Stimulated activated naive CD8-positive, alpha-beta T cell treated with anti-CD3 and anti-CD28 coated beads, Interleukin-15, Interleukin-2, amounts not matched to agents 100 U/mL and 50 U/mL, for 24 hours (primary cell): ENCODE measurements around the gene NXPH4.

Source experiments
- ATAC-seq: fragments of 150-1000 bp; cut with Tn5 transposase; one replicate; pipeline ENCODE4 v1.10.0; 2021
- DNase-seq: peaks from one replicate; pipeline ENCODE4 v3.0.0; 2021

Gene NXPH4

DNA sequence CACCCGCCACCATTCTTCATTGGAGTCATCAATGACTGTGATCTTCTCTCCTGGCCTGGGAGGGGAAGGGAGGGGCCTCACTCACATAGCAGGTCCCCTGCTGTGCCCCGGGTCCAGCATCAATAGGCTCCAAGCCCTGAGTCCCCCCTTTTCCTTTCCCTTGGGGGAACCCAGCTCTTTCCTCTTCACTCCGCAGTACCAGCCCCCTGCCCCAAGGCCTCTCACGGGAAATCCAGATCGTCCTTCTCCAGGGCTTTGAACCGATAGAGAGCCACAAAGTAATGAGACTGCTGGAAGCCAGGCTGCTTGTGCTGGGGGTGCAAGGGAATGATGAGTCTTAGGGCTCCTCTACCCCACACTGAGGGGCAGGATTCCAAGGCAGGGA lies 27.7 kb downstream of the NXPH4 start:
- ATAC-seq (no peak), DNase-seq (no peak)

DNA sequence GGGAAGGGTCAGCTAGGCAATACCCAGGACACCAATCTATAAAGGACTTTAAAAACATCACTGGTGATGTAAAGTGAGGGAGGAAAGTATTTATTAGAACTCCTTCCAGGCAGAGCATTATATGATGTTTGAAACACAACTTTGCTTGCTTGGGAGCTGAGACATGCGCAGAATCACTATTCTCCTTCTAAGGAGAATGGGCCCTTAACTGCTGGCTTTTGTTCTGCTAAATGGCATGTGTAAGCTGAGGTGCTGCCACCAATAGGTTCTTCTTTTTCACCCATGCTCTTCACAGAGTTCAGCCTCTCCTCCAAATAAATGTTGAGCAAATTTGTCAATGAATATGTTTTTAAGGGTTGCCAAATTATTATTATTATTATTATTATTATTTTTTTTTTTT lies 30.4 kb downstream of the NXPH4 start:
- DNase-seq (no peak), ATAC-seq (no peak)

DNA sequence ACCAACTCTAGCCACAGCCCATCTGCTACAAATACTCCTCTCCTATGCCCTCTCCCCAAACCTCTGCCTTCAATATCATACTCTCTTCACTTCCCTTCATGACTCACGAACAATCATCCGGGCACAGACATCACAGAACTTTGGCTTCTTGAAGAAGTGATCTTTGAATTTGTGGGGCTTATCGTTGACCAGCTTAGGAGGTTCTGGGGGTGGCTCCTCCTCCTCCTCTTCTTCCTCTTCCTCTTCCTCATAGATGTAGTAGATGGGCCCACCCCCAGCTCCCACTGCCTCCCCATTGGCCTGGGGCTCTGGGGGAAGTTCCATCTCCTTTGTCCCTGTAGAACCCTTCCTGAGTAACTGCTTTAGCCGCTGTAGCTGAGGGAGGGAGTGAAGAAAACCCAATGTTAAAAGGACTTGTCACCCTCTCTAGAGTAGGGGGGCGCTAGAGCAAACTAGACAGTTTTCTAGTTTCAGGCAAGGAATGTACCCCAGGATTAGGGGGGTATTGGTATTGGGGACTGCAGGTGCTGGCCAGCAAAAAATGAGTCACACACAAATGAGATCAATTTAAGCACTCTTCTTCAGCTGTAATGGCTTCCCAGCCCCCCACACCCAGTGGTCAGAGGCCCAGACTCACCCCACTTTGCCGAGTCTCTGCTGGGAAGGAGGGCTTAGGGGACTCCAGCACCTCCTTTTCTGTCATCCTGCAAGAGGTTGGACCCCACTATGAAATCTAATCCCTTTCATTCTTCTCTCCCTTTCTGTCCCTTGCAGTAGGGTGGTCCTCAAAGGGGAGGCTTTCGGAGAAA lies 32.5 kb downstream of the NXPH4 start:
- ATAC-seq, result peak; percentile 49
- peak; percentile 12 for DNase-seq

DNA sequence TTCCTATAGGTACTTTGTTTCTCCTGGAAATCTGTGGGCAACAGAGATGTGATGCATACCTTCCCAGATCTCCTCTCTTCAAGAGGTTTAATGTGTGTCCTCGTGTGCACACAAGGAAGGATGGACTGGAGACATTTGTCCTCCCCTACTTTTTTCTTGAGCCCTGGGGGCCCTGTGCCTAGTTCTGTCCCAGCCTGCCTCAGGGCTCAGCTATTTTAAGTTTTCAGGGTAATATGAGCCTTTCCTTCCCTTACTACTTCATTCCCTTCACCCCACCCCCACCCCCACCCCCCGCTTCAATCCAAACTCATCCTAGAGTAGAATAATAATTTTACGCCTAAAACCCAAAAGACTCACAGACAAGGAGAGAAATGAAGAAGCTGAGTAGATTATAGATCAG lies 33.9 kb downstream of the NXPH4 start:
- DNase-seq, result no peak
- no peak for ATAC-seq

DNA sequence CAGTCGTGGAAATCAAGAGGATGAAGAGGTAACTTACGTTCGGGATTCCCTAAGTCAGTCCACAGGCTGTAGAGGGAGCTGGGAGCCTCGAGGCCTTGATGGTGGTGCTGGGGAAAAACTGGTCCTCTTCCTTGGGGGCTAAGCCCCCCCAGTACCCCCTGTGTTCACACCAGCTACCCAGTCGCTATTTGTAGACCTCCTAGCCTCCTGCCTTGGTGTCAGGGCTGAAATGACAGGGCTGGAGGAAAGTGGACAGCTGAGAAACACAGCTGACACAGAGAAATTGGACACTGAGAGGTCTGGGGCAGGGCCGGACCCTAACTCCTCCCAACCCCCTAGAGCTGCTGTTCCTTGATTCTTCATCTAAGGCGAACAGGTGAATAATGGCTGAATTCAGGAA lies 34.4 kb downstream of the NXPH4 start, which contains the start of gene STAC3:
STAC3 (minus strand) TSS at position 232 of the 400 bp plus-strand sequence. CDS start 1,551 bp downstream, outside the sequence.
- ATAC-seq (no peak), DNase-seq (no peak)

DNA sequence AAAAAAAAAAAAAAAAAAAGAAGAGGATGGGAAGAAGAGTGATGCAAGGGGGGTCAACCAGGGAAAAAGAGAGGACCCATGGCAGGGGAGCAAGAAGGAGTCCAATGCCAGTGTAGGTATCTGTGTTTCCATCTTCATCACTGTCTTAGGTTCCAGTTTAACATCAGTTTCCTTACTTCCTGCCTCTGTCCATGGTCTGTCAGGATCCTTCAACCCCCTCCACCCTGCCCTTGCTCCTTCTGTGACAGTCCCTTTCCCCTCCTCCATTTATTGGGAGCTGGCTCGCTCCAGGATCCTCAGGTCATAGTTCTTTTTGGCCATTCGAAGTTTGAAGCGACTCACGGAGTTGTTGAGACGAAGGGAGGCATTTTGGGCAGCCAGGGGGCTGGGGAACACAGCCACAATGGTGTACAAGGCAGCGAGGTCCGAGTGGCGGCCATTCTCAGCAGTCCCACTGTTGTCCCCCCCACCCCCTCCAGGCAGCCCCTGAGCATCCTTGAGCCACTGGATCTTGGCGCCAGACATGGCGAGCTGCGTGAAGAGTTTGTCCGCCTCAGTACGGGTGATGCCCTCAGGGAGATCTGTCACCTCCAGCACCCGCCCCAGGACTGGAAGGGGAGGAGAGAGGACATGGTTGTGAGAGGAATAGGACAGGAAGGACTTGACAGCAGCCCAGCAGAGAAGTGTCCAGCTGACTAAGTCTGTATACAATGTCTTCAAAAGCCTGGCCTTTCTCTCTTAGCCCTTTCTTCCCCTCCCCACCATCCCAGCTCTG lies 38.1 kb downstream of the NXPH4 start:
- no peak for ATAC-seq
- no peak for DNase-seq

DNA sequence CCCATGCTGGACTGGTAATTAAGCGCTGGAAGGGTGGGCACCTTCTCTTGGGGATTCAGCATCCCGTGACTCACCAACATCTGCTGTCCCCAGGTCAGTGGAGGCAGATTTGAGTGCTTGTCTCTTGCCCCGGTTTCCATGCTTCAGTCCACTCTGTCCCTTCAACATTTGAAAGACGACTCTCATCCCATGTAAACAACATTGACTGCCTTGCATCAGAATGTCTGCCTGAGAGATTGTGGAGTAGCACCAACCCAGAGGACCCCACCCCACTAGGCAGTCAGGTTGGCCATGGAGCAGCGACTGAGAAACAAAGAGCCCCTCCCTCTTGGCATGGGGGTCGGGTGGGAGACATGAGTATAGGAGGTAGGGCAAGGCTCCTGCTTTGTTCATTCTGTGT lies 39.3 kb downstream of the NXPH4 start:
- ATAC-seq (no peak), DNase-seq (no peak)

DNA sequence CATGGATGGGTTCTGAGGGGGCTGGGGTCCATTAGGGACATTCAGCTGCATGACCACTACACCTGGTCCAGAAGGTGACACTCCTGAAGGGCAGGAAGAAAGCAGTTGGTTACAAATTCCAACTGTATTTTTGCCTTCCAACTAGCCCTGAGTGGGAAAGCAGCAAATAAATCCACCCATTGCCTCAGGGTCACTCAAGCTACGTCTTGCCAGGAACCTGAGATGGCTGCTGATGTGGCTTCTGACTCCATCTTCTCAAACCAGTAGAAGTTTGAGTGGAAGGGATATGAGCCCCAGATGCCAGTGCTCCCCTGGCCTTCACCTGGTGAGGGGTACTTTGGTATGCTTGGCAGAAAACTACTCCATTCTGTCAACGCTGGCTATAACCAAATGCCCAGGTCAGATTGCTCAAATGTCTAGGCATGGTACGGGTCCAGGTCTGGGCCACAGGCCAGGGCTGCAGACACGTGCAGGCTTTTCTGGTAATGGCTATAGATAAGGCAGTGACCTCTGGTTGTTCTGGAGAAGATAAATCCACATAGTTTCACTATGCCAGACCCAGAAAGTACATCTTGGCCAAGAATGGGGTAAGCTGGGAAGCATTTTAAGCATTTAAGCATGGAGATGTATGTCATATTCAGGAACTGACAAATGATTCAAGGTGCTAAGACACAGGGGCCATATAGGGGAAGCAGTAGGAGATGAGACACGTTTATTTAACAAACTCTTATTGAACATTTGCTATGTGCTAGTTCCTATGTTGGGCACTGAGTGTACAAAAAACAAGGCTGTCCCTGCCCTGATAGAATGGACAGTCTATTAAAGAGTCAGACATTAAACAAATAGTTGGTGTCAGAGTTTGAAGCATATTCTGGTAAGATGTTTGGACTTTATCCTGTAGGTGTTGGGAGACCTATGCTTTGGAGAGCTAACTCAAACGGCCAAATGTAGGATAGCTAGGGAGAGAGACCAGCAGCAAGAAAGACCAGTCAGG lies 42.7 kb downstream of the NXPH4 start:
- DNase-seq, result no peak
- no peak for ATAC-seq

DNA sequence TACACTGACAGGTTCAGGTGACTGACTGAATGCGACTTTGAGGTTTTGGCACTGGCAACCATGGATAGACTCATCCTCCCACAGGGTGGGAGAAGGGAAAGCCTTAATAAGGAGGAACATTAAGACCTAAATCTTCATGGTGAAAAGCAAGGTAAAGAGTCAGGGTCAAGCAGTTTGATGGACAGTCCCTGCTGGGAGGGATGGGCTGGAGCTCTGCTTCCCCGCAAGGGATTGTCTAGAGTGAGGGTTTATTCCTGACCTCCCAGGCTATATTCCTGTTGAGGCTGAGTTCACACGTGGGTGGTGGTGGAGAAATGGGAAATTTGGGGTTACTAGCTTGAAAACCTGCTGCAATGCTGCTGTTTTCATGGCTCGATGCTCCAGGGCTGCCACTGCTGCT lies 43.8 kb downstream of the NXPH4 start:
- ATAC-seq (no peak), DNase-seq (no peak)

DNA sequence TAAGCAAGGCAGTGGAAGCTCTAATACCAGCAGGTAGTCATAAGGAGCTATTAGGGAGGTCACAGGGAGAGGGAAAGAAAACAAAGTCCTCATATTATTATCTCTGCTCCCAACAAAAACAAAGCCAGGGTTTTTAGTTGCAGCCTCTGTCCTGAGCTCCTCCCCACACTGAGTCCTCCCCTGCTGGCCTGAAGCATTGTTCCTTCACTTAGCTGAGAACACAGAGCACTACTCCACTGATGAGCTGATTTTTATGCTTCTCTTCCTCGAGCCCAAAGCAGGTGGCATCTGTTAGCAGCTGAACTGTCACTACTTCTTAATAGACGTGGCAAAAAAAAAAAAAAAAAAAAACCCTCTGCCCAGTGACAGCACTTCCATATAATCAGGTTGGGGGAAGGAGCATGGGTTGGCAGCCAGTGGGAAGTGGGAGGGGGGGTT lies 44.9 kb downstream of the NXPH4 start:
- ATAC-seq, result no peak
- no peak for DNase-seq

DNA sequence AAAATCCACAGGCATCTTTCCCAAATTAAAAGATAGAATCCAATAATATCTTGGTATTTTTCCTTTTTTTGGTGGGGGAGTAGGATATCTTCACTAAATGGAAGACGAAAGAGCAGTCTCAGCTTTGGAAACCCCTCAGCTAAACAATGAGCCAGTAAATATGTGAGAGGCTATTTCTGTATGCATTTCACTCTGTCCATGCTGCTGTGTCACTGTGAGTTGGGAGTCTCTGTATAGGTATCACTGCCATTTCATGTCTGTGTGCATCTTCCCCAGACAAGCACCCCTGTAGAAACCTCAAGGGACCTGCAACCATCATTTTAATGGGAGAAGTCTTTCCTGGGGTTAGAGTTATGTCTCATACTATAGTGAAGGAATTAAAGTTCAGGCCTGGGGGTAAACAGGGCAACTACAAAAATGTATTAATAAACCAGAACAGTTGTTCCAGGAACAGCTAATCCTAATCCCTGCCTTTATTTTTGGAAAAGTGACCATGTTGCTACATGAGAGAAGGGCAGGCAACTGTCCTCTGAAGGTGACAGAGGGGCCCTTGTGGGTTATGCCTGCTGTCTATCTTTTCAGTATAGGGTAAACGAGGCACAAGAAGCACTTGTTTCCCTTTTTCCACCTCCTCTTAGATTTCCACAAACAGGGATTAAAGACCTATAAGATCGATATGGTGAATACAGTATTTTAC lies 45.7 kb downstream of the NXPH4 start:
- ATAC-seq (no peak), DNase-seq (no peak)

DNA sequence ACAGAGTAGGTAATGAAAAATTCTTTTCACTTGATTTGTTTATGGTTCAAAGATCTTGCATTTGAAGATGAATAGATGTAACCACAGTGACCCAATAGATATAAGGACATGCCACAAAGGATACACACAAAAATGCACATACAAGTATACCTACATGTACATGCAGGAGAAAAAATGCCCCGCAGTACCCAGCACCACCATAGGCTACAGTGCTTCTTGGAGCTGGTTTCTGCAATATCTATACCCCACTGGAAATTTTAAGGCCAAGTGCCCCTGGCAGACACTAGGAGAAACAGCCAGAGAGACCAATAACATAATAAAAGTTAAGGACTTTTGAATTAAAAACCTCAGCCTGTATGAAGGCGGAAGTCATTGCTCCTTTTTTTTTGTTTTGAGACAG lies 46.5 kb downstream of the NXPH4 start:
- DNase-seq, result no peak
- no peak for ATAC-seq

DNA sequence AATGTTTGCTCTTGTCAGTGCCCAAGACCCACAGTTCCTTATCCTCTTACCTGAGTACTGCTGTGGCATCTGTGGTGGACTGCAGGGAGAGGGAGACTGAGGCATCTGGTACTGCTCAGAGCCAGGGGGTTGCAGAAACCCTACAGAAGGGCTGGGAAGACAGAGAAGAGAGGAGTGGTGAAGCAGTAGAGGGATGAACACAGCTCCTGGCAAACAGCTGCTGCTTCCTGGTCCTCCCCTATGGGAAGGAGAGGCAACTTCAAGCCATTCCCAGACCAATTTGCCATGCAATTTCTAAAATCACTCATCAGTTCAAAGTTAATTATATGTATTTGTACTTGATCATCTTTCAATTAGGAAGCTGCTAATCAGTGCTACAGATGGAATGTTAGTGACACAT lies 50.1 kb downstream of the NXPH4 start:
- no peak for DNase-seq
- ATAC-seq, result no peak

DNA sequence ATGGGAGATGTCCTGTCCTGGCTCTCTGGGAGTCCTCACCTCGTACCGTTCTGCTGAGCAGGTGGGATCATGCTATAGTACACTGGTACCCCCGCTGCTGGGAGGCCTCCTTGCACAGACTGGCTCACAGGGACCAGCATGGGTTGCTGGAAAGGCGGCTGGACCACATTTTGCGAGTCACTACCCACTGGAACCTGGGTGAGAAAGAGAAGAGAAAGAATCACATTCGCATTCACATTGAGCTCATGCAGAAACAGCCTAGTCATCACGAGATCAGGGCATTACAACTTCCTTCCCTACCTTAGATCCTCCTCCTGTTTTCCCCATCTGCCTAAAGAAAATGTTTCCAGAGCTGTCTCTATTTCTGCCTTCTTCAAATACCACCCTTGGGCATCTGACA lies 51.7 kb downstream of the NXPH4 start:
- peak; percentile 47 for DNase-seq
- ATAC-seq, result peak; percentile 85

DNA sequence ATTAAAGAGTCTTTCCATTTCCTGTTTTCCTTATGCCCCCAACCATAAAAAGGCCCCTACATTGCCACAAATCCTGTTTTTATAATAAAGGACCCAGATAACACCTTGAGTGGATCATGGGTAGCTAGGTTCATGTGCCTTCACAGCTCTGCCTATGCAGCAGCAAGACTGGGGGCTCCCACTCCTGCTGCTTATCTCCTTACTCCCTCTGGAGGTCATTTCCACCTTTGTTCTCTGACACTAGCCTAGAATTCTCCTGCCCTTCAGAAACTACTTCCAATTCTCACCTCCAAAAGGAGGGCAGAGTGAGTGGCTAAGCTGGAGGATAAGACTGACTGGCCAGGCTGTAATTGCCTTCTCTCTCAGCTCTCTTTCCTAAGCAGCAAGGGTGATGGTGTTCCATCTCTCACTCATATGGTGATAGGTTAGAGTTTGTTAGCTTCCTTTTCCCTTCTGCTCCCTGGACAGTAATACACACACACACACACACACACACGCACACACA lies 54.4 kb downstream of the NXPH4 start:
- ATAC-seq (no peak), DNase-seq (no peak)

DNA sequence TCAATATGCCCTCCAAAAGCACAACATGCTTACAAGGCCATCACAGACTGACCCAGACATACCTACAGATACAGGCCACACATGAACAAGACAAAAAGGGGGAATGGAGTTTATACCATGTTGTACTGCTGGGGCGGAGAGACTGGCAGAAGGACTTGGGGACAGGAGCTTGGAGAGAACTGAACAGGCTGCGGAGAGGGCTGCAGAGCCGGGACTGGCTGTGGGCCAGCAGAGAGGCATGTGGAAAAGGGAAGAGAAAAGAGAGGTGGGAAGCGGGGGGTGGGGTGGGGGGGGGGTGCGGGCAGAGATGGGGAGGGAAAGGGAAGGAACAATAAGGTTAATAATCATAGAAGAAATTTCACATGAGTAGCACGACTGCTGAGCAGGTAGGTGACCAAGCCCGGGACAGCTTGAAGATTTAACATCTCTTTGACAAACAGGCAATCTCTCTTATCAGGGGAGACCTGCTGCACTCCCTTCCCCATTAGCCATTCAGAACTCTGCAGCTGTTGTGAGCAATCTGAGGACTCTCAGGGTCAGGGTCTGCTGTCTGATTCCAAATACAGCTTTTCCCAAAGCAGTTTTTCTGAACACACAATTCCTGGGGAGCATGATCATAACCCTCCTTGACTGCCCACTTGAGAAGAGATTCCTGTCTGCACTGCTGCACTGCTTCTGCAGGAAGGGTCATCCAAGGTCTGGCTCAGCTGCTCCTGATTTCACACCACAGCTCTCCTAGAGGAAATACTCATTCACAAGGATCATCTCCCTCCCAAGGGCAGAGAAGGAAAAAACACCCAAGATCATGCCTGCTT lies 56.0 kb downstream of the NXPH4 start:
- no peak for DNase-seq

DNA sequence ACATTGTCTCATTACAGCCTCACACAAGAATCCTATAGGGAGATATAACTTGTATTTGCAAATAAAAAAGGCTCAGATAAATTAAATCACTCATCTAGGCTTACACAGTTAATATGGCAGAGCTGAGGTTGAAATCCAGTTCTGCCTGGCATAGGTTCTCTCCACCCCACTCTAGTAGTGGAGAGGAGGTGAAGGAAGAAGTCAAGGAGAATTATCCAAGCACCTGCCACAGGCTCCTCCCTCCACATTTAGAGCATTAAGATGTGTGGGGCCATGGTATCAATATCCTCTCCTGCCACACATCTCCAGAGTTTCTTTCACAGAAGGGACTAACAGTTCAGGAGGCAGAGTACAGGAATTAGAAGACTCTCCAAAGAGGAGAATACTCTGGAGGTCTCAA lies 56.9 kb downstream of the NXPH4 start:
- ATAC-seq (no peak), DNase-seq (no peak)

More for the DNA sequence above, 56.0 kb downstream of the NXPH4 start:
- no peak for ATAC-seq
